D721Med (cell line): ENCODE measurements around the gene MEF2A.

Source experiments
- DNase-seq: peaks from one replicate; pipeline ENCODE4 v3.0.0; 2011; ENCODE audit warnings: low spot score; ENCODE audit not compliant: insufficient read length
- FAIRE-seq: peaks from 2 replicates; lab custom pipeline; 2011; peaks lifted over from hg19 to GRCh38; lab: Jason Lieb, UNC
- TF ChIP-seq, protein P1 (sequence below): IDR thresholded peaks from 2 replicates; pipeline ENCODE4 v1.5.1; 2012; ENCODE audit warnings: mild to moderate bottlenecking, control low read depth; ENCODE audit not compliant: insufficient read depth; ENCODE audit errors: missing control alignments

Gene MEF2A

DNA sequence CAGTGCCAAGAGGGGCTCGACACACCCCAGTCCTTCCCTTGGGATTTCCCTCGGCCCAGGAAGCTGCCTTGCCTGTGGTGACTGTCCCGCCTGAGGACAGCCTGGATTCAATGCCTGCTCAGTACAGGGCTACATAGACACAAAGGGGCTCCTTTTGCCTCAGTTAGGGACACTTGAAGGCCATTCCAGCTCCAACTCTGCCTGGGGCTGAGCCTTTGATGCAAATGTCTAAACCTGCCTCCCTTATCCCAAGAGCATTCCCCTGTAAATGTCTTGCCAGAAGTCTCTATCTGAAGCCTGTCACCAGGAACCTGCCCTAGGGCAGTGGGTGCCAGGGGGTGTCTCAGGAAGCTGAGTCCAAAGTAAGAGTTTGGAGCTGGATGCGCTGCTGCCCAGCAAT, 186.8 kb downstream of the MEF2A start:
- TF ChIP-seq, protein P1, sequence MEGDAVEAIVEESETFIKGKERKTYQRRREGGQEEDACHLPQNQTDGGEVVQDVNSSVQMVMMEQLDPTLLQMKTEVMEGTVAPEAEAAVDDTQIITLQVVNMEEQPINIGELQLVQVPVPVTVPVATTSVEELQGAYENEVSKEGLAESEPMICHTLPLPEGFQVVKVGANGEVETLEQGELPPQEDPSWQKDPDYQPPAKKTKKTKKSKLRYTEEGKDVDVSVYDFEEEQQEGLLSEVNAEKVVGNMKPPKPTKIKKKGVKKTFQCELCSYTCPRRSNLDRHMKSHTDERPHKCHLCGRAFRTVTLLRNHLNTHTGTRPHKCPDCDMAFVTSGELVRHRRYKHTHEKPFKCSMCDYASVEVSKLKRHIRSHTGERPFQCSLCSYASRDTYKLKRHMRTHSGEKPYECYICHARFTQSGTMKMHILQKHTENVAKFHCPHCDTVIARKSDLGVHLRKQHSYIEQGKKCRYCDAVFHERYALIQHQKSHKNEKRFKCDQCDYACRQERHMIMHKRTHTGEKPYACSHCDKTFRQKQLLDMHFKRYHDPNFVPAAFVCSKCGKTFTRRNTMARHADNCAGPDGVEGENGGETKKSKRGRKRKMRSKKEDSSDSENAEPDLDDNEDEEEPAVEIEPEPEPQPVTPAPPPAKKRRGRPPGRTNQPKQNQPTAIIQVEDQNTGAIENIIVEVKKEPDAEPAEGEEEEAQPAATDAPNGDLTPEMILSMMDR = no peak
- FAIRE-seq (no peak), DNase-seq (no peak)

DNA sequence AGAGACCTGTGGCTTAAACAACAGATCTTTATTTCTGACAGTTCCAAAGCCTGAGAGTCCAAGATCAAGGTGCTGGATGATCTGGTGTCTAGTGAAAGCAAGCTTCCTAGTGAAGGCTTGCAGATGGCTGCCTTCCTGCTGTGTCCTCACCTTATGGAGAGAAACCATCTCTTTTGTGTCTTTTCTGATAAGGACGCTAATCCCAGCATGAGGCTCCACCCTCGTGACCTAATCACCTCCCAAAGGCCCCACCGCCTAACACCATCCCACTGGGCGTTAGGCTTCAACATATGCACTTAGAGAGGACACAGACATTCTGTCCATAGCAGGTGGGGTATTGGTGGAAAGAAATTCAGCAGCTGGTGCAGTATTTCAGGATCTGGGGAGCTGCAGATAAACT, 187.3 kb downstream of the MEF2A start:
- DNase-seq (no peak), FAIRE-seq (no peak)
- TF ChIP-seq, protein P1 = no peak

DNA sequence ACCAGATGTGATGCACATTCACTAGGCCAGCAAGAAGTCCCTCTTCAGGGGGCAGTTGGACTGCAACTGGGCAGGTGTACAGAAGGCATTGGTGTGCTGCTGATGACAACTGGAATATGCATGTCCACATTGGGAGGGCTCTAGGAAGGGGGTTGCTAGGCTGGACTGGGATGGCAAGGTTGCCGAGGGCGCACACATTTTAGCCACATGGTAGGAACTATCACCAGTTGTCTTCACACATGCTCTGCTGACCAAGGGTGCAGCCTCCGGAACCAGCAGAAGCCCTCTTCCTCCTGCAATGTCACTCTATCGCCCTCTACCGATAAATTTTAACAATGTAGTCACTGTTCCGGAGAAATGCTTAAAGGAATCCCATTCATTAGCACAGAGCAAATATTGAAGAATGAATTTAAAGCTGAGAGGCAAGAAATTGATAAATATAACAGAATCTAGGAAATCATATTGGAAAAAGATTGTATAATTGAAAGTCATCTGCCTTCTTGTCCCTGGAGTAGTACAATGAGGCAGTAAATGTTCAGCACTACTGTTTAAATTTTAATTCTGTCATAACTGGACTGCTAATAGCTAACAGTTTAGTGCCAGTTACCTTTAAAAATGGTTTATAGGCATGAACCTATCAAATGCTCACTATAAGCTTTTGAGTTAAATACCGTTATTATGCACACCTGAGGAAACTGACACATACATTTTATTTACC, 190.1 kb downstream of the MEF2A start:
- peak; percentile 63 for DNase-seq
- no peak for FAIRE-seq
- TF ChIP-seq, protein P1 = peak; percentile 81

DNA sequence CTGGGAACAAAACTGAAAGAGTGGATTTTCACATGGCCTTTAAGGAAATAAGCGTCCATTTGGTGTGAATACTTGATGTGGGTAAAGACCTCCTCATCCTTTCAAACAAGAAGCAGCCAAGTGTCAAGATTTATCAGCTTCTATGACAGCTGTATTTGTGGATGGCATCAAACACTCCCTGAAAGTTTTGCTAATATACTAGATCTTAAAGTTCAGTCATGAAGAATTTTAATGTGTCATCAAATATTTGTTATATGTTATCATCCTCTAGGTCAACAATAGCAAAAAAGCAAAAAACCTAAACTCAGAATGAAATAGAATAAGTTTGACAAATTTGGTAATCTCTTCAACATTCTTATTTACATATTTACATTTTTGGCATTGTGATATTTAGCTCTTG, 196.5 kb downstream of the MEF2A start:
- FAIRE-seq (no peak), DNase-seq (no peak)
- TF ChIP-seq, protein P1 = no peak

DNA sequence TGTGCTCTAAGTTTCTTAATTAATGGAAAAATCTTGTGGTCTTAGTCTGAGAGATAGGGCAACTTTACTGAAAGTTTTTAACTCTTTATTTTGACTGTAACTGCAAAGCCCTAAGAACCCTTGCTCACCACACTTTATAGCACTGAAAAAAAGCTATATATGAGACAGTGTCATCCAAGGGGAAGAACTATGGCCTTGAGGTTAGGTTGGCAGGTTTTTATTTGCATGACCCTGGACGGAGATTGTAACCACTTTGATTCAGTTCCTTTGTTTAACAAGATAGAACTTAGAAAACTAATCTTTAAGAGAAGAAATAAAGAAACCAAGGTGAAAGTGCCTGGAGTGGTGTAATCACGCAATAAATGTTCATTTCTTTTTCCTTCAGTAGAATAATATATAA, 198.0 kb downstream of the MEF2A start:
- DNase-seq = no peak
- no peak for FAIRE-seq
- TF ChIP-seq, protein P1 = no peak

DNA sequence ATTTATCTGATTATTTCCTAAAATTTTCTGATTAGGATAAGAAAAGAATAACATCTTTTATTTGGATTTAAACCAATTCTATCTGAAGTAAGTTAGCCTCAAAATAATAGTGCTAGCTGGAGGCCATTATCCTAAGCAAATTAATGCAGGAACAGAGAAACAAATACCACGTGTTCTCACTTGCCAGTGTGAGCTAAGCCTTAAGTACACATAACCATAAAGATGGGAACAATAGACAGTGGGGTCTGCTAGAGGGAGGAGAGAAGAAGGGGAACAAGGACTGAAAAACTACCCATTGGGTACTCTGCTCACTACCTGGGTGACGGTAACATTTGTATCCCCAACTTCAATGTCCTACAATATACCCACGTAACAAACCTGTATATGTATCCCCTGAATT, 198.7 kb downstream of the MEF2A start:
- FAIRE-seq = no peak
- no peak for DNase-seq
- TF ChIP-seq, protein P1 = no peak
